Measurements from ENCODE around the gene DPM2.
A peak's percentile ranks its signal among the peaks of the same experiment; 100 is the strongest.

DPM2 gene

GRCh38 chr9:127937388-127938297, at the start of gene DPM2:
Gene DPM2, minus strand, starts transcription at chr9:127937854. Its CDS starts 34 bp downstream, at chr9:127937820.
- H3K9me3 Mint-ChIP-seq: no peaks in the 10 kb centered on the region
- H3K36me3 Mint-ChIP-seq (ENCODE audit: low read depth): peaks cover 24% of the 10 kb centered on the region
- peak within 1 kb of the TSS; percentile 91 for H3K4me3 Mint-ChIP-seq
- peaks cover 40% of the 10 kb centered on the region for H3K4me1 Mint-ChIP-seq
- ATAC-seq (peak; percentile 94), DNase-seq (peak; percentile 88)
- peak within 1 kb of the TSS; percentile 89 for H3K27ac Mint-ChIP-seq
- peaks cover 3% of the 10 kb centered on the region for H3K27me3 Mint-ChIP-seq

GRCh38 chr9:127987103-127987614, 49.5 kb upstream of the DPM2 start:
- ATAC-seq (no peak), DNase-seq (no peak)
- Mint-ChIP-seq H3K27ac (no peak overlapping the region), H3K36me3 (ENCODE audit: low read depth) (no peaks in the 10 kb centered on the region), H3K27me3 (no peaks in the 10 kb centered on the region), H3K4me3 (no peak overlapping the region), H3K4me1 (peaks cover 37% of the 10 kb centered on the region), H3K9me3 (no peaks in the 10 kb centered on the region)

- ATAC-seq: no peak
- Mint-ChIP-seq H3K36me3 (ENCODE audit: low read depth) (no peaks in the 10 kb centered on the region), H3K4me1 (peaks cover 32% of the 10 kb centered on the region), H3K9me3 (no peaks in the 10 kb centered on the region), H3K4me3 (no peak overlapping the region), H3K27ac (no peak overlapping the region), H3K27me3 (no peaks in the 10 kb centered on the region)
- no peak for DNase-seq
These were observed 47.4 kb upstream of the DPM2 start for GRCh38 chr9:127985011-127985410.

GRCh38 chr9:127983847-127984289, 46.2 kb upstream of the DPM2 start:
- ATAC-seq: no peak
- DNase-seq: no peak
- peaks cover 38% of the 10 kb centered on the region for H3K4me1 Mint-ChIP-seq
- H3K4me3 Mint-ChIP-seq: peak overlapping the region; percentile 5
- H3K9me3 Mint-ChIP-seq: no peaks in the 10 kb centered on the region
- no peaks in the 10 kb centered on the region for H3K27me3 Mint-ChIP-seq
- peak overlapping the region; percentile 77 for H3K27ac Mint-ChIP-seq
- H3K36me3 Mint-ChIP-seq (ENCODE audit: low read depth): no peaks in the 10 kb centered on the region

GRCh38 chr9:127982912-127983311, 45.3 kb upstream of the DPM2 start:
- Mint-ChIP-seq H3K4me3 (peak overlapping the region; percentile 47), H3K9me3 (no peaks in the 10 kb centered on the region), H3K36me3 (ENCODE audit: low read depth) (no peaks in the 10 kb centered on the region), H3K4me1 (peaks cover 43% of the 10 kb centered on the region), H3K27me3 (no peaks in the 10 kb centered on the region), H3K27ac (peak overlapping the region; percentile 95)
- ATAC-seq (no peak), DNase-seq (no peak)

GRCh38 chr9:127981559-127982121, 44.0 kb upstream of the DPM2 start:
- Mint-ChIP-seq H3K4me1 (peaks cover 55% of the 10 kb centered on the region), H3K36me3 (ENCODE audit: low read depth) (no peaks in the 10 kb centered on the region), H3K4me3 (peak overlapping the region; percentile 86), H3K9me3 (no peaks in the 10 kb centered on the region), H3K27ac (peak overlapping the region; percentile 95), H3K27me3 (no peaks in the 10 kb centered on the region)
- no peak for ATAC-seq
- DNase-seq: peak; percentile 65

GRCh38 chr9:127980706-127981558, 43.3 kb upstream of the DPM2 start, which contains the start of gene EEIG1:
Gene EEIG1, minus strand, starts transcription at chr9:127980989. Its CDS starts 852 bp downstream, at chr9:127980137.
- Mint-ChIP-seq H3K27me3 (no peaks in the 10 kb centered on the region), H3K4me1 (peaks cover 62% of the 10 kb centered on the region), H3K27ac (peak within 1 kb of the TSS; percentile 95), H3K4me3 (peak within 1 kb of the TSS; percentile 91), H3K36me3 (ENCODE audit: low read depth) (no peaks in the 10 kb centered on the region), H3K9me3 (no peaks in the 10 kb centered on the region)
- ATAC-seq: peak; percentile 85
- DNase-seq: peak; percentile 99

GRCh38 chr9:127980060-127980705, 42.5 kb upstream of the DPM2 start:
- DNase-seq: peak; percentile 58
- peaks cover 70% of the 10 kb centered on the region for H3K4me1 Mint-ChIP-seq
- H3K4me3 Mint-ChIP-seq: peak overlapping the region; percentile 91
- ATAC-seq: peak; percentile 4
- no peaks in the 10 kb centered on the region for H3K36me3 Mint-ChIP-seq (ENCODE audit: low read depth)
- no peaks in the 10 kb centered on the region for H3K9me3 Mint-ChIP-seq
- H3K27me3 Mint-ChIP-seq: no peaks in the 10 kb centered on the region
- H3K27ac Mint-ChIP-seq: peak overlapping the region; percentile 72

GRCh38 chr9:127979333-127980059, 41.8 kb upstream of the DPM2 start:
- Mint-ChIP-seq H3K9me3 (no peaks in the 10 kb centered on the region), H3K36me3 (ENCODE audit: low read depth) (no peaks in the 10 kb centered on the region), H3K4me1 (peaks cover 74% of the 10 kb centered on the region), H3K4me3 (peak overlapping the region; percentile 91), H3K27me3 (no peaks in the 10 kb centered on the region), H3K27ac (peak overlapping the region; percentile 88)
- DNase-seq (peak; percentile 42), ATAC-seq (no peak)

- Mint-ChIP-seq H3K27ac (peak overlapping the region; percentile 88), H3K4me3 (peak overlapping the region; percentile 91), H3K27me3 (no peaks in the 10 kb centered on the region), H3K4me1 (peaks cover 78% of the 10 kb centered on the region), H3K36me3 (ENCODE audit: low read depth) (no peaks in the 10 kb centered on the region), H3K9me3 (no peaks in the 10 kb centered on the region)
- ATAC-seq (no peak), DNase-seq (no peak)
These were observed 41.3 kb upstream of the DPM2 start for GRCh38 chr9:127979015-127979332.

- no peaks in the 10 kb centered on the region for H3K36me3 Mint-ChIP-seq (ENCODE audit: low read depth)
- peak overlapping the region; percentile 91 for H3K4me3 Mint-ChIP-seq
- DNase-seq (peak; percentile 34), ATAC-seq (no peak)
- H3K27ac Mint-ChIP-seq: peak overlapping the region; percentile 88
- no peaks in the 10 kb centered on the region for H3K9me3 Mint-ChIP-seq
- H3K4me1 Mint-ChIP-seq: peaks cover 77% of the 10 kb centered on the region
- H3K27me3 Mint-ChIP-seq: no peaks in the 10 kb centered on the region
These were observed 40.4 kb upstream of the DPM2 start for GRCh38 chr9:127977884-127978647.

- Mint-ChIP-seq H3K27me3 (no peaks in the 10 kb centered on the region), H3K9me3 (no peaks in the 10 kb centered on the region), H3K4me3 (peak overlapping the region; percentile 91), H3K4me1 (peaks cover 77% of the 10 kb centered on the region), H3K27ac (peak overlapping the region; percentile 88), H3K36me3 (ENCODE audit: low read depth) (no peaks in the 10 kb centered on the region)
- DNase-seq (peak; percentile 50), ATAC-seq (no peak)
These were observed 39.6 kb upstream of the DPM2 start for GRCh38 chr9:127977009-127977883.
